GM18867 (cell line): ENCODE data around the gene CSNK1G3.

ENCODE experiments used
- ATAC-seq: cut with Tn5 transposase; IDR thresholded peaks from one replicate; pipeline ENCODE4 v1.9.1; 2021; ENCODE audit warnings: mild to moderate bottlenecking, moderate library complexity; ENCODE audit not compliant: unreplicated experiment

Gene CSNK1G3

GRCh38 chr5:123554601-123555000, 42.6 kb downstream of the CSNK1G3 start:
- ATAC-seq = no peak

DNA sequence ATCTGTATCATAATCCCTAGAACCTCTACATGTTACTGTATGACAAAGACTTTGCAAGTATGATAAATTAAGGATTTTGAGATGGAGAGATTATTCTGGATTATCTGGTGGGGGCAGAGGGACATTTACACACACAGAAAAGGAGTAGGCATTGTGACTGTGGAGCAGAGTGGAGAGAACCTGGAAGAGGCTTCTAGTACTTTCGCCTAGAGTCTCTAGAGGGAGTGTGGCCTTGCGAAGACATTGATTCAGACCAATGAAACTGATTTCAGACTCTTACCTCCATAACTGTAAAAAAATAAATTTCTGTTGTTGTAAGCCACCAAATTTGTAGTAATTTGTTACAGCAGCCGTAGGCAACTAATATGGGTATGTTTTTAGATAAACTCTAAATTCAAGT, 45.9 kb downstream of the CSNK1G3 start:
- no peak for ATAC-seq

- no peak for ATAC-seq
Observed at GRCh38 chr5:123558762-123559433, 46.9 kb downstream of the CSNK1G3 start.

- ATAC-seq = no peak
Observed at GRCh38 chr5:123559434-123559775, 47.4 kb downstream of the CSNK1G3 start.

DNA sequence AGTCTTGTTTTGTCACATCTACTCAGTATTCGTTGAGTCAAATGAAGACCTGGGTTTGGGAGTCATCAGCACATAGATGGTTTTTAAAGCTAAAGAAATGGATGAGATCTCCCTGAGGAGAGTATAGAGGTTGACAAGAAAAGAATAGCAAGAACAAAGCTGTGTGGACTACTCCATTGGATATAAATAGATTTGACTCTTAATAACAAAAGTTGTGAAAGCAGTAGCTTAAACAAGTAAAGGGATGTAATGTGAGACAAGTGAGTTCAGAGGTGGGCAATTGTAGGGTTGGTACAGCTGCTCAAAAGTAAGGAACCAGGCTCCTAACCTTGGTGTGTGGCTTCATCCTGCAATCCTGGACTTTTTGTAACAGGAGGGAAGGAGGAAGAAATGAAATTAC, 49.3 kb downstream of the CSNK1G3 start:
- ATAC-seq = no peak

GRCh38 chr5:123571927-123572326, 60.0 kb downstream of the CSNK1G3 start:
- ATAC-seq = peak; percentile 51

GRCh38 chr5:123578390-123578789, 66.4 kb downstream of the CSNK1G3 start:
- ATAC-seq = no peak

- no peak for ATAC-seq
Observed at GRCh38 chr5:123579410-123579809, 67.4 kb downstream of the CSNK1G3 start.

DNA sequence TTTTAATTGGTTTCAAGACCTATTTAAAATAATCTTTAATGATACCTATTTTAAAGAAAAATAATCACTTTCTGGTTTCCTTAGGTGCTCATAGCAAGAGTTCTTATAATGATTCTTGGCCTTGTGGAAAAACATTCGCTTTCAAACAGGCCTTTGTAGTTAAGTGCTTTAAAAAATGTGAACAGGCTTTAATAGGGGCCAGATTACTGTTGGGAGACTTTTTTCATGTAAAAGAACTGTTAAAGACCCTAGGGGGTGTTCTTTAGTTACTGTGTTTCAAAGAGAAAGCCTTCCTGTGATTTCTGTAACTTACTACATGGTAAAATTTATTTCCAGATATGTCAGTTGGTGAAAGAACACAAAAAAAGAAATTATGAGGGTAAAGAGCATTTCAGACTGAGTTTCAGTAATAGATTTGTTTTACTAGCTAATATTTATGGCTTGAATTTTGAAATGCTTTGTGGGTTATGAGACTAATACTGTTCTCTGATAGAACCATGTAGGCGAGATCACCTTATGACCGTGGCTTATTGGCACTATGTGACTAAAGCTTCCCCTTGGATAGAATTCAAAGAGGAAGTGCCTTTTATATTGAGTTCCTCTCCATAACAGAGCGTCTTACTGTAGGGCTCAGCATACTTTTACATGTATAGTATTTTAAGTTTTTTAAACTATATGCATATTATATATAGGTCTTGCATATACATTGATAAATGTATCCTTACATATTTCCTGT, 70.7 kb downstream of the CSNK1G3 start:
- ATAC-seq = no peak

DNA sequence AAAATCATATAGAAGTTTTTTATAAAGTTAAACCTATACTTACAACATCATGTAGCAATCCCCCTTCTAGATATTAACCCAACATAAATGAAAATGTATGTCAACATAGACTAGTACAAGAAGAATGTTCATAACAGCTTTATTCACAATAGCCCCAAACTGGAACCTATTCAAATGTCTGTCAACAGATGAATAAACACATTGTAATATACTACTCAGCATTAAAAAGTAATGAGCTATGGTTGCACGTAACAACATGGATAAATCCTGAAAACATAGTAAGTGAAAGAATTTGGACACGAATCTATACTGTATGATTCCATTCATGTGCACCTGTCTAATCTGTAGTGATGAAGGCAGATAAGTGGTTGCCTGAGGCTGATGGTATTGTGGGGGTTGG, 73.9 kb downstream of the CSNK1G3 start:
- no peak for ATAC-seq

GRCh38 chr5:123594434-123594833, 82.5 kb downstream of the CSNK1G3 start:
- ATAC-seq = no peak

- ATAC-seq = no peak
Observed at GRCh38 chr5:123597018-123597417, 85.0 kb downstream of the CSNK1G3 start.

DNA sequence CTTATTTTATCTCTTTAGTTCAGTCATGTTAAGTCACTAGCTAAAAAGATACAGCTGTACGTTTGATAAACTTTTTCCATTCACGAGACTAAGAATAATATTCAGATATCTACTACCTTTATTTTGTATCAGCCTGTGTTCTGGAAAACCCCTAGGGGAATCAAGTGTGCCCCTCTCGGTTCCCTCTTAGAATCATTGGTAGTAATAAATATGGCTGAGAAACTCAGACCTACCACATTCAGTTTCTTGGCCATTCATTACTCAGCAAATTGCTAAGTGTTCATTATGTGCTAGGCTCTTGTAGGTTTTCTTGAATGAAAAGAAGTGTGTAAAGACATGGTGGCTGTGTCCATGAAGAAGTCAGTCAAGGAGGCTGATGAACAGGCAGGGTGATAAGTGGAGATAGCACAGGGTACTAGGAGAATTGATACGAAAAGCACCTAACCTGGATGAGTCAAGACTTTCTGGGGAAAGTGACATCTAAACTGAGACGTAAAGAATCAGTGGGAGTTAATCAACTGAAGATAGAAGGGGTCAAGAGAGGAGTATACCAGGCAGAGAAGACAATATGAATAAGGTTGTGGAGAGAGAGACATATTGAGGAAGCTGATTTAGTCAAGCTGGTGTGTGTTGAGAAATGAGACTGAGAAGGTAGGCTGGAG, 86.2 kb downstream of the CSNK1G3 start:
- peak; percentile 42 for ATAC-seq

- ATAC-seq = no peak
Observed at GRCh38 chr5:123599171-123599570, 87.2 kb downstream of the CSNK1G3 start.

GRCh38 chr5:123601610-123602009, 89.6 kb downstream of the CSNK1G3 start:
- ATAC-seq = no peak

DNA sequence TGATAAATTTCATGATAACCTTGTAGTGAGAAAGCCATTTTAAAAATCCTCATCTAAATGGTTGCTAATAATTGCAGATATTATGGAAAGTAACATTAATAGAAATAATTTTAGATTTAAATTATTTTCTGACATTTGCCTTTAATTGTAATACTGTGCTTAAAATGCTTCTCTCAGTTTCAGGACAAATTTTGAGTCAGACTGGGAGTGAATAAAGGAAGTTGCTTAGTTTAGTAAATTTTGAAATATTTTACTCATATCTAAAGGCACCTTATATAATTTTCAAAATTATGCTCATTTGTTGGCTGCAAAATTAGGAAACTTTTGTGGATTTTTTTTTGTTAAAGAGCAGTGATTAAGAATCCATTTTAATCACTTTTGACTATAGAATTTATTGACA, 93.8 kb downstream of the CSNK1G3 start:
- ATAC-seq = peak; percentile 64

- no peak for ATAC-seq
Observed at GRCh38 chr5:123610209-123610608, 98.2 kb downstream of the CSNK1G3 start.

- peak; percentile 73 for ATAC-seq
Observed at GRCh38 chr5:123610665-123611405, 98.9 kb downstream of the CSNK1G3 start.

GRCh38 chr5:123611406-123611709, 99.4 kb downstream of the CSNK1G3 start:
- ATAC-seq = peak; percentile 15

GRCh38 chr5:123617561-123617960, 105.6 kb downstream of the CSNK1G3 start:
- no peak for ATAC-seq

DNA sequence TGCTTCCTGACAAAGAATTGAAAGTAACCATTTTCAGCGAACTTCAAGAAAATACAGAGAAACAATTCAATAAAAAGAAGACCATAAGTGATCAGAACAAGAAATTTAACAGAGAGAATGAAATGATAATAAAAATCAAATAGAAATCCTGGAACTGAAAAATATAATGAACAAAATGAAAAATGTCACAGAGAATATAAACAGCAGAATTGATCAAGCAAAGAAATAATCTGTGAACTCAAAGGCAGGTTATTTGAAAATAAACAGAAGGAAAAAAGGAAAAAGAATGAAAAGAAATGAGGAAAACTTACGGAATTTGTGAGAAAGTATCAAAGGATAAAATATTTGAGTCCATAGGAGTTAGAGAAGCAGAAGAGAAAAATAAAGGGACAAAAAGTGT, 114.1 kb downstream of the CSNK1G3 start:
- ATAC-seq = no peak
